C4-2B (cell line): ENCODE results near the gene STXBP1.

Source experiments
- CTCF ChIP-seq: fragments of 450-650 bp; conservative IDR thresholded peaks from 2 replicates; pipeline ENCODE4 v1.5.1; 2017; ENCODE audit warnings: mild to moderate bottlenecking
- ZFX ChIP-seq: fragments of 450-650 bp; IDR thresholded peaks from 2 replicates; pipeline ENCODE4 v1.6.1; 2017

DNA sequence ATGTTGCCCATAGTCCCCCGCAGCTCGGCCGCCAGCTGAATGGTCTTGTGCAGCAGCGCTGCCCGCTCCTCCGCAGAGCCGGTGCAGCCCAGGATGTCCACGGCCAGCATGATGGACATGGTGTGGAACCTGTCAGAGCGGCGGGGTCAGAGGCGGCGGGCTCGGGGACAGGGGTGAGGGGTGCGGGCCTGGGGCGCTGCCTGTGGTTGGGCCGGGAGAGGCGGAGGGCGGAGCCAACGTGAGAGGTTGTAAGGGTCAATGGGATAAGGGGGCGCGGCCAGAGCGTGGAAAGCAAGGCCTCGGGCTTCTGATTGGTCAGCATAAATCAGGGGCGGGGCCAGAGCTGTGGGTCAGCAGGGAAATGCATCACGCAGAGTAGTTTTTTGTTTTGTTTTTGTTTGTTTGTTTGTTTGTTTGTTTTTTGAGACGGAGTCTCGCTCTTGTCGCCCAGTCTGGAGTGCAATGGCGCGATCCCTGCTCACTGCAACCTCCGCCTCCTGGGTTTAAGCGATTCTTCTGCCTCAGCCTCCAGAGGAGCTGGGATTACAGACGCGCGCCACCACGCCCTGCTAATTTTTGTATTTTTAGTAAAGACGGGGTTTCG is 129.9 kb downstream of the STXBP1 start:
- no peak for TF ChIP-seq CTCF
- no peak for TF ChIP-seq ZFX
